Duodenal mucosa (tissue), 2 donors: Measurements from ENCODE around the gene MCF2L.

Experiments
- H3K27ac ChIP-seq: one replicate; pipeline ENCODE4 v1.7.0; 2013; ENCODE audit warnings: low read depth, low read length
- H3K27me3 ChIP-seq, 2 donors: one replicate each; pipeline ENCODE4 v1.7.0; 2013; ENCODE audit warnings: low read length in 2 of 2, control low read depth in 1 of 2; ENCODE audit not compliant: insufficient read depth in 2 of 2, control insufficient read depth in 1 of 2
- H3K36me3 ChIP-seq, 2 donors: one replicate each; pipeline ENCODE4 v1.7.0; 2013; ENCODE audit warnings: low read length in 2 of 2, control low read depth in 1 of 2; ENCODE audit not compliant: insufficient read depth in 2 of 2, control insufficient read depth in 1 of 2
- H3K4me1 ChIP-seq, 2 donors: one replicate each; pipeline ENCODE4 v1.7.0; 2013; ENCODE audit warnings: low read length in 2 of 2, control low read depth in 1 of 2; ENCODE audit not compliant: insufficient read depth in 2 of 2, control insufficient read depth in 1 of 2
- H3K4me3 ChIP-seq, 2 donors: one replicate each; pipeline ENCODE4 v1.7.0; 2013; ENCODE audit warnings: low read length in 2 of 2, low read depth in 1 of 2
- H3K9ac ChIP-seq, 2 donors: one replicate each; pipeline ENCODE4 v1.7.0; 2013; ENCODE audit warnings: low read length in 2 of 2, low read depth in 1 of 2
- H3K9me3 ChIP-seq, 2 donors: one replicate each; pipeline ENCODE4 v1.7.0; 2013; ENCODE audit warnings: low read length in 2 of 2, control low read depth in 1 of 2; ENCODE audit not compliant: control insufficient read depth in 1 of 2

Gene MCF2L

GRCh38 chr13:113115363-113116205 is 146.6 kb downstream of the MCF2L start:
- H3K9me3 ChIP-seq = no peaks in the 10 kb centered on the region
- no peak overlapping the region for H3K27ac ChIP-seq
- H3K27me3 ChIP-seq = peaks cover 11 to 12% of the 10 kb centered on the region in 2 donors
- H3K4me3 ChIP-seq = no peak overlapping the region
- no peaks in the 10 kb centered on the region for H3K4me1 ChIP-seq
- H3K9ac ChIP-seq = no peak overlapping the region
- no peaks in the 10 kb centered on the region for H3K36me3 ChIP-seq

GRCh38 chr13:113116206-113116800 is 147.3 kb downstream of the MCF2L start:
- no peak overlapping the region for H3K27ac ChIP-seq
- H3K9ac ChIP-seq = no peak overlapping the region
- no peaks in the 10 kb centered on the region for H3K4me1 ChIP-seq
- no peak overlapping the region for H3K4me3 ChIP-seq
- H3K9me3 ChIP-seq = no peaks in the 10 kb centered on the region
- H3K27me3 ChIP-seq = peaks cover 4 to 6% of the 10 kb centered on the region in 2 donors
- H3K36me3 ChIP-seq = no peaks in the 10 kb centered on the region

- Histone ChIP-seq H3K9me3 (no peaks in the 10 kb centered on the region), H3K27ac (no peak overlapping the region), H3K9ac (no peak overlapping the region), H3K4me1 (no peaks in the 10 kb centered on the region), H3K36me3 (no peaks in the 10 kb centered on the region), H3K4me3 (no peak overlapping the region), H3K27me3 (peaks cover 4% of the 10 kb centered on the region in 2 donors)
These were observed 147.9 kb downstream of the MCF2L start for GRCh38 chr13:113116871-113117271.

GRCh38 chr13:113117335-113117872 is 148.4 kb downstream of the MCF2L start:
- Histone ChIP-seq H3K9me3 (no peaks in the 10 kb centered on the region), H3K27me3 (peaks cover 0 to 4% of the 10 kb centered on the region in 2 donors), H3K9ac (no peak overlapping the region), H3K27ac (no peak overlapping the region), H3K4me1 (no peaks in the 10 kb centered on the region), H3K4me3 (no peak overlapping the region), H3K36me3 (no peaks in the 10 kb centered on the region)

- no peak overlapping the region for H3K9ac ChIP-seq
- H3K27me3 ChIP-seq = peaks cover 0 to 4% of the 10 kb centered on the region in 2 donors
- peaks cover 4% of the 10 kb centered on the region in 2 donors for H3K4me1 ChIP-seq
- no peaks in the 10 kb centered on the region for H3K9me3 ChIP-seq
- no peak overlapping the region for H3K27ac ChIP-seq
- no peak overlapping the region for H3K4me3 ChIP-seq
- no peaks in the 10 kb centered on the region for H3K36me3 ChIP-seq
These were observed 148.9 kb downstream of the MCF2L start for GRCh38 chr13:113117911-113118260.

- no peaks in the 10 kb centered on the region for H3K9me3 ChIP-seq
- H3K27me3 ChIP-seq = no peaks in the 10 kb centered on the region
- H3K27ac ChIP-seq = no peak overlapping the region
- H3K4me3 ChIP-seq = no peak overlapping the region
- H3K9ac ChIP-seq = no peak overlapping the region
- no peaks in the 10 kb centered on the region for H3K36me3 ChIP-seq
- H3K4me1 ChIP-seq = peaks cover 9 to 10% of the 10 kb centered on the region in 2 donors
These were observed 149.4 kb downstream of the MCF2L start for GRCh38 chr13:113118261-113119021.

- Histone ChIP-seq H3K9me3 (no peaks in the 10 kb centered on the region), H3K27ac (no peak overlapping the region), H3K9ac (no peak overlapping the region), H3K36me3 (no peaks in the 10 kb centered on the region), H3K4me1 (peaks cover 9 to 10% of the 10 kb centered on the region in 2 donors), H3K27me3 (no peaks in the 10 kb centered on the region), H3K4me3 (no peak overlapping the region)
These were observed 150.3 kb downstream of the MCF2L start for GRCh38 chr13:113119166-113119821.

GRCh38 chr13:113119822-113120189 is 150.8 kb downstream of the MCF2L start:
- Histone ChIP-seq H3K4me3 (no peak overlapping the region), H3K27me3 (no peaks in the 10 kb centered on the region), H3K9me3 (no peaks in the 10 kb centered on the region), H3K36me3 (no peaks in the 10 kb centered on the region), H3K9ac (no peak overlapping the region), H3K27ac (no peak overlapping the region), H3K4me1 (peaks cover 9 to 10% of the 10 kb centered on the region in 2 donors)

GRCh38 chr13:113120300-113121182 is 151.5 kb downstream of the MCF2L start:
- Histone ChIP-seq H3K27me3 (no peaks in the 10 kb centered on the region), H3K36me3 (no peaks in the 10 kb centered on the region), H3K27ac (no peak overlapping the region), H3K4me1 (peaks cover 9 to 10% of the 10 kb centered on the region in 2 donors), H3K4me3 (no peak overlapping the region), H3K9ac (no peak overlapping the region), H3K9me3 (no peaks in the 10 kb centered on the region)
